Amniotic epithelial cell (primary cell): ENCODE results near the gene CALCOCO2.

ENCODE experiments used
- DNase-seq: peaks from one replicate; pipeline ENCODE4 v3.0.0-alpha.2; 2010; ENCODE audit warnings: low read depth

CALCOCO2 gene

GRCh38 chr17:48873696-48874443 lies 43.0 kb downstream of the CALCOCO2 start:
- DNase-seq, result no peak

GRCh38 chr17:48878920-48879898 lies 48.4 kb downstream of the CALCOCO2 start:
- DNase-seq, result peak; percentile 62

- DNase-seq, result no peak
Measured at GRCh38 chr17:48882272-48882671, 51.4 kb downstream of the CALCOCO2 start.

- DNase-seq, result no peak
Measured at GRCh38 chr17:48883171-48883570, 52.3 kb downstream of the CALCOCO2 start.

- no peak for DNase-seq
Measured at GRCh38 chr17:48890086-48890485, 59.3 kb downstream of the CALCOCO2 start.

- DNase-seq, result no peak
Measured at GRCh38 chr17:48892940-48893645, 62.3 kb downstream of the CALCOCO2 start.

- DNase-seq, result no peak
Measured at GRCh38 chr17:48893646-48894508, 63.0 kb downstream of the CALCOCO2 start.

- no peak for DNase-seq
Measured at GRCh38 chr17:48894886-48895285, 64.1 kb downstream of the CALCOCO2 start.

- no peak for DNase-seq
Measured at GRCh38 chr17:48901241-48901640, 70.4 kb downstream of the CALCOCO2 start.

- no peak for DNase-seq
Measured at GRCh38 chr17:48903401-48903800, 72.6 kb downstream of the CALCOCO2 start.

GRCh38 chr17:48904428-48904827 lies 73.6 kb downstream of the CALCOCO2 start:
- no peak for DNase-seq

GRCh38 chr17:48905987-48906515 lies 75.2 kb downstream of the CALCOCO2 start:
- DNase-seq, result no peak

- peak; percentile 70 for DNase-seq
Measured at GRCh38 chr17:48907713-48908046, 76.8 kb downstream of the CALCOCO2 start.

GRCh38 chr17:48908047-48908843 lies 77.4 kb downstream of the CALCOCO2 start, which contains the start of gene UBE2Z:
Gene UBE2Z (plus strand): TSS chr17:48908407. CDS start chr17:48908504, 97 bp downstream.
- DNase-seq, result peak; percentile 94

- peak; percentile 85 for DNase-seq
Measured at GRCh38 chr17:48908853-48909394, 78.1 kb downstream of the CALCOCO2 start.

GRCh38 chr17:48909783-48910182 lies 78.9 kb downstream of the CALCOCO2 start:
- DNase-seq, result peak; percentile 38

GRCh38 chr17:48910370-48910769 lies 79.5 kb downstream of the CALCOCO2 start:
- peak; percentile 29 for DNase-seq

GRCh38 chr17:48912476-48912875 lies 81.6 kb downstream of the CALCOCO2 start:
- DNase-seq, result no peak
